Body of pancreas (tissue), 4 donors: ENCODE results near the gene PCDHA10.

Experiments
- POLR2A ChIP-seq, 3 donors: fragments of 450-650 bp; IDR thresholded peaks; one replicate each; pipeline ENCODE4 v1.6.1; 2016; ENCODE audit warnings: antibody characterized with exemption in 3 of 3, mild to moderate bottlenecking in 2 of 3
- TF ChIP-seq, protein P1 (sequence below), 7 experiments: fragments of 450-650 bp in 4 of 7; fragments of 200-600 bp in 3 of 7; sonication (generic) in 3 of 7; IDR thresholded peaks; one replicate each; pipeline ENCODE4 v1.5.1; 2016 to 2019; ENCODE audit warnings: antibody characterized with exemption in 7 of 7

- TF ChIP-seq POLR2A (IDR thresholded peaks at IDR 0.05), result no peak
- TF ChIP-seq, protein P1, sequence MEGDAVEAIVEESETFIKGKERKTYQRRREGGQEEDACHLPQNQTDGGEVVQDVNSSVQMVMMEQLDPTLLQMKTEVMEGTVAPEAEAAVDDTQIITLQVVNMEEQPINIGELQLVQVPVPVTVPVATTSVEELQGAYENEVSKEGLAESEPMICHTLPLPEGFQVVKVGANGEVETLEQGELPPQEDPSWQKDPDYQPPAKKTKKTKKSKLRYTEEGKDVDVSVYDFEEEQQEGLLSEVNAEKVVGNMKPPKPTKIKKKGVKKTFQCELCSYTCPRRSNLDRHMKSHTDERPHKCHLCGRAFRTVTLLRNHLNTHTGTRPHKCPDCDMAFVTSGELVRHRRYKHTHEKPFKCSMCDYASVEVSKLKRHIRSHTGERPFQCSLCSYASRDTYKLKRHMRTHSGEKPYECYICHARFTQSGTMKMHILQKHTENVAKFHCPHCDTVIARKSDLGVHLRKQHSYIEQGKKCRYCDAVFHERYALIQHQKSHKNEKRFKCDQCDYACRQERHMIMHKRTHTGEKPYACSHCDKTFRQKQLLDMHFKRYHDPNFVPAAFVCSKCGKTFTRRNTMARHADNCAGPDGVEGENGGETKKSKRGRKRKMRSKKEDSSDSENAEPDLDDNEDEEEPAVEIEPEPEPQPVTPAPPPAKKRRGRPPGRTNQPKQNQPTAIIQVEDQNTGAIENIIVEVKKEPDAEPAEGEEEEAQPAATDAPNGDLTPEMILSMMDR (IDR thresholded peaks at IDR 0.05), result peak in 5 of 7 experiments; percentile 6 to 22 (median 17)
Measured at GRCh38 chr5:140821375-140822280, 34.1 kb upstream of the PCDHA10 start, which contains the start of gene PCDHA5.
